ENCODE results near the gene MS4A18.

MS4A18 gene

GRCh38 chr11:60790726-60791125 is 66.2 kb downstream of the MS4A18 start:
- DNase-seq: no peak

DNA sequence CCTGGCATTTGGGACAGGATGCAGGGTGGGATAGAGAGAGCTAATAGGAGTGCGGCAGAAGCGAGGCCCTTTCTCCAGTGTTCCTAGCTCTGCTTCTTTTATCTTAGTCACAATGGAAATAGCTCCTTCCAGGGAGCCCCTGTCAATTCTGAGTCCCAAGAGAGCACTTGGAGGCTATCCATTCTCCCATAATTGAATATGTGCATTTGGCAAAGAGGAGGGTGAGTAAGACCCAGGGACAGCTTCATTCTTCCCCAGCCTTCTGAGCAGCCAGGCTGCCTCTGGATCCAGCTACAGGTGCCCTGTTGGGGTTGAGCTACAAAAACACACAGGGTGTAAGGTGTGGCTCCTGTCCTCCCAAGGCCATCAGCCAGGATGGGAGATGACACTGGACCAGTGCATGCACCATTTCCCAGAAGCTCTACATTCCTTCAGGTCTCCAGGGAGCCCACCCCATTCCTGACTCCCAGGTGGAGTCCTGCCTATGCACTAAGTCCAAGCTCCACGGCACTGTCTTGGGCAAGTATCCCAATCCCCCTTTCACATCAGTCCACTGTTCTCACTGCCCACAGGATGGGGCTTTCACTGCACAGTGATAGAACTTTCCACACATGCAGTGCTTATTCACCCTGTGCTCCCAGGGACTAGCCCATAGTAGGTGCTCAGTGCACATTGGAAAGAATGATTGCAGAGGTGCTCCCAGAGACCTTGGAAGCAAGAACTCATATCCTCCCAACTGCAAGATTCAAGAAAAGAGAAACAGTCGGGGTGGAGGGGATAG is 66.8 kb downstream of the MS4A18 start:
- no peak for DNase-seq

DNA sequence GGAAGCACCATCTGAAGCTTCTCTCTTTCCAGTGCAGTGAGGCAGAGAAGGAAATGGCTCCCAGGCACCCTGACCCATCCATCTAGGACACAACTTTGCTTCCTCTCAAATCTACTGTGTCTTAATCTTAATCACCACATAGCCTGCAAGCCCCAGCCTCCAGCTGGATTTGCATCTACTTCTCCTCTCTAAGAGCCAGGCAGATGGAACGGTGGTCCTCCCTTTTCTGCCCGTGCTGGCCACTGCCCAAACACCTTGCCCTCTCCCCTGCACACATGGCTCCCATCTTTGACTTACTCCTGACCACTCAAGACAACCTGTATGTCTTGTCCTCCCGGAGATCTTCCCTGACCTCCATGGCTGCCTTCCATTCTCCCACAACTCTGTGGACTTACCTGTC is 68.0 kb downstream of the MS4A18 start:
- DNase-seq: no peak
